HG02759 (cell line): ENCODE measurements around the gene TRIM41.
A peak's percentile ranks its signal among the peaks of the same experiment; 100 is the strongest.

Experiments
- ATAC-seq: cut with Tn5 transposase; IDR thresholded peaks from one replicate; pipeline ENCODE4 v1.9.1; 2021; ENCODE audit warnings: mild to moderate bottlenecking, moderate library complexity; ENCODE audit not compliant: unreplicated experiment

Gene TRIM41

DNA sequence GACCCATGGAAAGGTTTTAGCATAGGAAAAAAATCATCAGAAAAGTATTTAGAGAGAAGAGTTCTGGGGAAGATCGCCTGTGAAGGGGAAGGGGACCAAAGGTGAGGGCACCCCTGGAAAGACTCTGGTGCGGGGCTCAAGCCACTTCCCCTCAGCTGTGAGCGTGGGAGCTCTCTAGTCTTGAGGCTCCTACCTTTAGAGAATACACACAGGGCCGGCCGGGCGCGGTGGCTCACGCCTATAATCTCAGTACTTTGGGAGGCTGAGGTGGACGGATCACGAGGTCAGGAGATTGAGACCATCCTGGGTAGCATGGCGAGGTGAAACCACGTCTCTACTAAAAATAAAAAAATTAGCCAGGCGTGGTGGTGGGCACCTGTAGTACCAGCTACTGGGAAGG lies 6.9 kb downstream of the TRIM41 start:
- ATAC-seq = no peak

DNA sequence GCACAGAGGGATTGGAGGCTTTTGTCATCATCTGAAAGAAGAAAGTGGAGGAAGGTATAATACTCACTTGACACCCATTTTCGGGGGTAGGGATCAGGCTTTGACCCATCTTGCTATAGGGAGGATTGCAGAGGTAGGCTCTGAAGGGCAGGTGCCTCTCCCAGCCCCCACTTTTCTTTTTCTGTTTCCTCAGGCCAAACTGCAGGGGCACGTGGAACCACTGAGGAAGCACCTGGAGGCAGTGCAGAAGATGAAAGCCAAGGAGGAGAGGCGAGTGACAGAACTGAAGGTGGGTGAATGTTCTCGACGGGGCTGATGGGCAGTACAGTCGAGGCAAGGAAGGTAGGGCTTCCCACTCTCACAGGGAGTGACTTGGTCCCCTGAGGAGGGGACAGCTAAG lies 7.5 kb downstream of the TRIM41 start:
- no peak for ATAC-seq

DNA sequence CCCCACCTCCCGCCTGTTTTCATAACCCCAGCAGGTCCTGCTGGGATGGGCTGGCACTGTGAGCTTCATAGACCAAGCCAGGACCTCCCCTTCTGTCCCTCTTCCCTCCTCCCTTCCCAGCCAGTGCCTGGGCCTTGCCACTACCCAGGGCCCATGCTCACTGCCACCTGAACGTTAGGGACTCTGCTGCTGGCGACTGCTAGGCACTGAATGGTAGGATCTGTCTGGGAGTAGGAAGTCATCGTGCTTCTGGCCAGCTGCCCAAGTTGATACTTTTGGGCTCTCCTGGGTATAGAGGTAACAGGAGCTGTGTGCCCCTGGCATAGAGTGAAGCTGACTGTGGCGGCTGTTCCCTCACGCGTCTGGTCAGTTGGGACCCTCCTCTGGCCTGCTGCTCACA lies 8.4 kb downstream of the TRIM41 start:
- ATAC-seq = no peak

DNA sequence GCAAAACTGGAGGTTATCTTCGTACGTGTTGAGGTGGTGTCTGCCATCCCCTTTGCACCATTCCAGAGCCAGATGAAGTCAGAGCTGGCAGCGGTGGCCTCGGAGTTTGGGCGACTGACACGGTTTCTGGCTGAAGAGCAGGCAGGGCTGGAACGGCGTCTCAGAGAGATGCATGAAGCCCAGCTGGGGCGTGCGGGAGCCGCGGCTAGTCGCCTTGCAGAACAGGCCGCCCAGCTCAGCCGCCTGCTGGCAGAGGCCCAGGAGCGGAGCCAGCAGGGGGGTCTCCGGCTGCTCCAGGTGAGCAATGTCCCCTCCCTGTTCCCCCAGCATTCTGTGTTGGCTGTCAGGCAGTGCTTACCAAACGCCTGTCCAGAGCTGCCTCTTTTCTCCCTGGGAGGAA lies 9.5 kb downstream of the TRIM41 start:
- no peak for ATAC-seq

DNA sequence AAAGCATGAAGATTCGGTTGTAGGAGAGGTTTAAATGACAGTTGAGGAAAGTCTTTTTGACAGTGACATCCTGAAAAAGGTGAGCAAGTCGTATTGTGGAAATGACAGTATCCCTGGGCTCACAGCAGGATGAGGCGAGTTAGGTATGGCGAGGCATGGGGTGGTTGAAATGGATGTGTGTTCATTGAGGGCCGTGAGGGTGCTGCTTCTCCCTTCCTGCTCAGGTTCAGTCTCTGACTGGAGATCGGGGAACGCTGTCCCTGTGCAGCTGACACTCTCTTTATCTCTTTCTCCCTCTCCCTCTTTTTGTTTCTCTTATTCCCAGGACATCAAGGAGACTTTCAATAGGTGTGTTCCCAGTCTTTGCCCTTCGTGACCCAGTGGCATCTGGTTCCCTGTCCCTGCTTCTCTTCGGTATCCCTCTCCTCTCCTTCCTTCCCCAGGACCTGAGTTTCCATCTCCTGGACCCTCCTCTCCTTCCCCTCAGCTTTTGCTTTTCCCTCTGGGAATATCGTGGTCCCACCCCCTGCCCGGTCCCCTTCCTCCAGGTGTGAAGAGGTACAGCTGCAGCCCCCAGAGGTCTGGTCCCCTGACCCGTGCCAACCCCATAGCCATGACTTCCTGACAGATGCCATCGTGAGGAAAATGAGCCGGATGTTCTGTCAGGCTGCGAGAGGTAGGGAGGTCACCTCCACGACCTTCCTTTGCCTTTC lies 10.2 kb downstream of the TRIM41 start:
- no peak for ATAC-seq

DNA sequence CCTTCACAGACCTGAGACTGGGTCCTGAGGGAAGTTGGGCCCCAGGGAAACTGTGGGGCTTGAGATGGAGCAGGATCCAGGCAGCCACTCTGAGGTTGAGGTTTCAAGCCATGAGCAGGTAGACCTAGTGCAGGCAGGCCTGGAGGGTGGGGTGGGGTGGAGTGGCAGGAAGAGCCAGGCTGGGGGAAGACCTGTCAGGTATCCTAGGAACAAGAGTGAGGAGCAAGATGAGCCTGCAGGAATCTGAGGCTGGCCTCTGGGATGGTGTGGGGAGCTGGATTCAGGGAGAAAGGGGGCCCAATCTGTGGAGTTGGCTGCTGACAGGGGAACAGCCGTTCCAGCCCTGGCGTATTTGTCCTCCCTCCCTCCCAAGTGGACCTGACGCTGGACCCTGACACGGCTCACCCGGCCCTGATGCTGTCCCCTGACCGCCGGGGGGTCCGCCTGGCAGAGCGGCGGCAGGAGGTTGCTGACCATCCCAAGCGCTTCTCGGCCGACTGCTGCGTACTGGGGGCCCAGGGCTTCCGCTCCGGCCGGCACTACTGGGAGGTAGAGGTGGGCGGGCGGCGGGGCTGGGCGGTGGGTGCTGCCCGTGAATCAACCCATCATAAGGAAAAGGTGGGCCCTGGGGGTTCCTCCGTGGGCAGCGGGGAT lies 10.8 kb downstream of the TRIM41 start:
- no peak for ATAC-seq

DNA sequence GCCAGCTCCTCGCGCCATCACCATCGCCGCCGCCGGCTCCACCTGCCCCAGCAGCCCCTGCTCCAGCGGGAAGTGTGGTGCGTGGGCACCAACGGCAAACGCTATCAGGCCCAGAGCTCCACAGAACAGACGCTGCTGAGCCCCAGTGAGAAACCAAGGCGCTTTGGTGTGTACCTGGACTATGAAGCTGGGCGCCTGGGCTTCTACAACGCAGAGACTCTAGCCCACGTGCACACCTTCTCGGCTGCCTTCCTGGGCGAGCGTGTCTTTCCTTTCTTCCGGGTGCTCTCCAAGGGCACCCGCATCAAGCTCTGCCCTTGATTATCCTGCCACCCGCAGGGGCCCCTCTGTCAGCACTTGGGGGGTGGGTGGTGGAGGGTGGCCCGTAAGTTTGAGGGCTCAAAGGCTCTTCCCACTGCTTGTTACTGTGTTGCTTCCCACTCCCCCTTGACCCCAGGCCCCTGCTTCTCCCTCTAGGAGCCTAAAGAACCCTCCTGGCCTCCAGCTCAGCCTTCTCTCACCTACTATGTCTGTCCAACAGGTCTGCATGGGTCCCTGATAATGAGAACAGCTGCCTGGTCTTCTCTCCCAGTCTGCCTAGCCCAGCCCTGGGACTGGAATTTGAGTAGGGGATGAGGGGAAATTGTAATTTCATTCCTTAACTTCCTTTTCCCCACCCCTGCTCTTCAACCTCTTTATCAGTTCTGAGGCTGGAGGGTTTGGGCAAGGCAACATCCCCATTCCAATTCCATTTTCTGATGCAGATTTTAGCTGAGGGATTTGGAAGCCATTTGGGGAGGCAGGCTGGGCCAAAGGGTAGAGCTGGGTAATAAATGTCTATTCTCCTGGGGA lies 11.6 kb downstream of the TRIM41 start:
- ATAC-seq = no peak

DNA sequence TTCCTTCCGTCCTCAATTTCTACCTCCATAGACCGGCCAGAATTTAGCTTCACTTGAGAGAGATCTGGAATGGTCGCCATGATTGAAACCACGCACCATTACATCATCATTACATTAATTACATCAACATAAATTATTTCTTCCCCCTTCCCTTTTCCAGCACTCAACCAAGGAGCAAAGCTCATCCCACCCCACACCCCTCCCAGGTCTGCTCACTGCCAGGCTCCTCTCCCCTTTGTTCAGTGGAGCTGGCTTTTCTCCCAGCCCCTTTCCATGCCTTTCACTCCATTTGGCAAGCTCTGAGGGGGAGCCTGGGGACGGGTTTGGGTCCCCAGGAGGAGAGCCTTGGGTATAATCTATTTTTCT lies 12.2 kb downstream of the TRIM41 start:
- ATAC-seq = no peak

DNA sequence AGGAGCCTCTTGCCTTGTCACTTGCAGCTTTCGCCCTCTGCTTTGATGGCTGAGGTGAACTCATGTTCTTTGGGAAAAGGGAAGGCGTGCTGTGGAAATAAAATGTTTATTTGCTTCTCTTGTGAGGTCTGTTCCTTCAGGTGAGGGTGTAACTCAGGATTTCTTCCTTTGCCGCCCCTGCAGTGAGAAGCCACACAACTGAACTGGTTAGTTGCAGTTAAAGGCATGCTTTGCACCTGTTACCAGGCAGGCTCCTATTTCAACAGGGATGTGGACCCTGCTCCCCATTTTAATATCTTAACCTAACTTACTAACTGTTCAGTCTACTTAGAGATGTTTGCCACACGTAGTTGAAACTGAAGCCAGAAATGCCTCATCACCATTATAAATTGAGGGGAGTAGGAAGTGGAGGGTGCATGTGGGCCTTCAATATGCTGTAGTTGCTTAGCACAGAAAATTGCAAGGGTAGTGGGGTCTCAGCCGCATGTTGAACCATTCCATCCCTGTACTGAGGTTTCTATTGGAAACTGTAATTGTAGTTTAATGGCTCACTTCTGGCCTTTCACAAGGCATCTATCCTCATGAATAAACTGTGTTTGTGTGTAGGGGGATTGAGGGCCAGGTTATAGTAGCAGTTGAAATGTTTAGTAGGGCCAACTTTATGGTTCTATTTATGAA lies 12.7 kb downstream of the TRIM41 start:
- ATAC-seq = no peak

DNA sequence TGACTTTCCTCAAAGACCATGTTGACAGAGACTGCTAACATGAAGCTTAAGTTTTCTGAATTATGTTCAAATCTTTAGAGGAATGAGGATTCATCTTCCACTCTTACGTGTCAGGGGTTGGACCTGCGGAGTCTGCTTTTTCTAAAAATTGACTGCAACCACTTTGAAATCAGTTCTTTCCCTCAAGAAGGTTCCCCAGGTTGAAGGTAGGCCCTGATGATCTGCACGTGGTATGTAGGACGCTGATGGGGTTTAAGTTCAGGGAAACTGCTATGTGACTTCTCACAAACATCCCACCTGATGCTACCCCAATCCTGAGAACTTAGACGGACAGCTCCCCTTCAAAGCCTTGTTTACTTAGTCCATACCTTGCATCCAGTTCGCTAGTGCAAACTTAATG lies 13.4 kb downstream of the TRIM41 start:
- ATAC-seq = no peak

DNA sequence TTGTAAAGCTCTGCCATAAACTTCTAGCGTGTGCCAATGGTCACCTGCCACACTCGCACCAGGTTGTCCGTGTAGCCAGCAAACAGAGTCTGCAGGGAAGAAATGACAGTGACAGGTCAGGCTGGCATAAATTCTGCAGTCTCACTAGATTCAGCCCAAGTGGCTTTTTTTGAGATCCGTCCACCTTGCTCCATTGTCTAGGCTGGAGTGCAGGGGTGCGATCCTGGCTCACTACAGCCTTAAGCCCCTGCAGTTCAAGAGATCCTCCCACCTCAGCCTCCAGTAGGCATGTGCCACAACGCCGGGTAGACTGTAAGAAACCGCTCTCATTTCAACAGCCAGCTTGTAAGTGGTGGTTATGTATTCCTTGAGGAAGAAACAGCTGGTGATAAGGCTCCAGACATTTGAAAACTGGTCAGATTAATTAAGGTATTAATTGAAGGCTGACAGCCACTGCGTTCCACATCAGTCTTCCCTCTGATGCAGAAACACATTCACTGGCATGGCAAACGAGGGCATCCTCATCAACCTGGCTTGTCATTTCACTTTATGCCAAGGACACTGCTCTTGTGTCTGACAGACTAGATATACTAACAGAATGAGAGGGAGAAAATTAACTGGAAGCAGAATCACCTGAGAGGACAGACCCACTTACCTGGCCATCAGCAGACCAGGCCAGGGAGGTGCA lies 14.0 kb downstream of the TRIM41 start:
- ATAC-seq = no peak

DNA sequence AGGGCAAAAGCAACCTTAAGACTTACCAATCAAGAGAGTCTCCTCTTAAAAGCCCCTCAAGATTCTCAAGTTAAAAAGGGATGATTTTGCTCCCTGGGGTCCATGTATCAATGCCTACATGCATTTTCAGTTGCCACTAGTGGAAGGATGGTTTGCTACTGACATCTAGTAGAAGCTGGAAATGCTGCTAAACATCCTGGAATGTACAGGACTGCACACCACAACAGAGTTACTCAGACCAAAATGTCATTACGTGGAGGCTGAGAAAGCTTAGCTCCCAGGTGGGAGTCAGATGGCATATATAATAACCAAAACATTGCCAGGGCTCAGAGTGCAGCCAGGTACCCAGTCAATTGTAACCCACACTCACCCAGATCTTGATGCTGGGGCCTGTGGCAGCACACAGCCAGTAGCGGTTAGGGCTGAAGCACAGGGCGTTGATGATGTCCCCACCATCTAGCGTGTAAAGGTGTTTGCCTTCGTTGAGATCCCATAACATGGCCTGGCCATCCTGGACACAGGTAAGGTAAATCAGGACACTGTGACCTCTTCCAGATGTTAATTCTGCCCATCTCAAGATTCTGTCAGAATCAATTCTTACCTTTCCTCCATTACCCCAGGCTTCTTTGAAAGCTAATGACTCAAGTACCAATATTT lies 14.8 kb downstream of the TRIM41 start:
- no peak for ATAC-seq

DNA sequence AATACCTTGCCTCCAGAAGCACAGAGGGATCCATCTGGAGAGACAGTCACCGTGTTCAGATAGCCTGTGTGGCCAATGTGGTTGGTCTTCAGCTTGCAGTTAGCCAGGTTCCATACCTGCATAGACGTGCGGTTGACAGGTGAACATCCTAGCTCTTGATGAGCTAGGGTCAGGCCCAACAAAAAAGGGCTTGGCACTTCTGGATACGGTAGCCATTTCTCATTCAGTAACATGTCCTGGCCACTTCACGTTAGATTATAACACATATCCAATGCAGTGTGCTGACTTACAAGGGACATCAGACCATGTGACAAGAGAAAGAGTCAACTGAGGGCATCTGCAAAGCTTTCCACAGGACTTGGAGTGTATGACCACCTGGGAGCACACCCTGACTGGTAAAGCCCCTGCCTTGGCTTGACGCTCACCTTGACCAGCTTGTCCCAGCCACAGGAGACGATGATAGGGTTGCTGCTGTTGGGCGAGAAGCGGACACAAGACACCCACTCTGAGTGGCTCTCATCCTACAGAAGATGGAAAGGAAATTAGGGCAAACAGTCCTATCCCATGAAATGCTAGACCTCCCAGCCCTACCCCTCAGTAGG lies 16.1 kb downstream of the TRIM41 start:
- ATAC-seq = no peak

DNA sequence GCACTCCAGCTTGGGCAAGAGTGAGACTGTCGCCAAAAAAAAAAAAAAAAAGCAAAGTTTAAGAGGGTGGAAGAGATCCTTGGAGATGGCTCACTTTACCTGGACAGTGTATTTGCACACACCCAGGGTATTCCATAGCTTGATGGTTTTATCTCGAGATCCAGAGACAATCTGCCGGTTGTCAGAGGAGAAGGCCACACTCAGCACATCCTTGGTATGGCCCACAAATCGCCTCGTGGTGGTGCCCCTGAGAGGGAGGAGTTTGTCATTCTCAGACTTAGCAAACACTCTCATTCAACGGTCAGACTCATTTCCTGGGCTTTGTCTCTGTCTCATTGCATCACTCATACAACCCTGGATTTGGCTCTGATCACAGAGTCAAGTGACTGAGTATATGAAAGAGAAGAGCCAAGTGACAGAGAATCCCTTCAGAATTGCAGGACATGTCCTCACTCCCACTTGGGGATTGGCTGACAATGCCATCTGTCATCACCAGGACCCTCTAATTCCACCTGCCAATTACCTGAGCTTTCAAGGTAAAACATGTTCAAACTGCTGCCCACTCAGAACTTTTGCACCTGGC lies 18.4 kb downstream of the TRIM41 start:
- no peak for ATAC-seq

DNA sequence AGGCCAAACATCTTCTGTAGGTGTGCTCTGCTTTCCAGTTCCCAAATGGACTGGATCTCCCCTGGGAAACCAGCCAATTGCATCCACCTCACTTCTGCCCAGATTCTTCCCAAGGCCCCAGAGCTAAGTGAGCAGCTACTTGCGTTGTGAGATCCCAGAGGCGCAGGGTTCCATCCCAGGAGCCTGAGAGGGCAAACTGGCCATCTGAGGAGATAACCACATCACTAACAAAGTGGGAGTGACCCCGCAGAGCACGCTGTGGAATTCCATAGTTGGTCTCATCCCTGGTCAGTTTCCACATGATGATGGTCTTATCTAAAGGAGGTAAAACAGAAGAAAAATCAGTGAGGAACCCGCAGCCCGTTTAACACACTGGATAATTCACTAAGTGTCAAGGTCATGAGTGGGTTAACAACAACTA lies 19.0 kb downstream of the TRIM41 start:
- no peak for ATAC-seq

DNA sequence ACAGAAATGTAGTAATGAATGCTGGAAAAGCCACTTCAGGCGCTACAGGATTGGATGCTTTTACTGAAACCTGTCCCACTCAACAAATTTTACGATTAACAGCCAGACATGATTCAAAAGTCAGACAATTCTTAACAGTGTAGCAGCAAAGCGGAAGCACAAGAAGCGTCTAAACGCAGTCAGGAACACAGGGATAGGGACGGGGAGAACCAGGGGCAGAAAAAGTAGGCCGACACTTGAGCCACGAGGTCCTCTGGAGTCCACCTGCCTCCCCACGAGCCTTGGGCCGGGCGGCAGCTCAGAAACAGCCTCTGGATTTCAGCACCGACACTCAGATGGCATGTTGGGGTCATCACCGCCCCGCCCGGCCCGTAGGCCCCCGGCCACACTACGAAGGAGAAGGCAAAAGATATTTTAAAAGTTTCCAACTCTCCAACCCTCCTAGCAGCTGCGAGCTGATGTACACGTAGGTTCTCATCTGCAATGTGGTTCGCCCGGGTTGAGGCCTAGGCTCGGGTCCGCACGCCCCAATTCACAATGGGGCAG lies 20.0 kb downstream of the TRIM41 start:
- no peak for ATAC-seq

DNA sequence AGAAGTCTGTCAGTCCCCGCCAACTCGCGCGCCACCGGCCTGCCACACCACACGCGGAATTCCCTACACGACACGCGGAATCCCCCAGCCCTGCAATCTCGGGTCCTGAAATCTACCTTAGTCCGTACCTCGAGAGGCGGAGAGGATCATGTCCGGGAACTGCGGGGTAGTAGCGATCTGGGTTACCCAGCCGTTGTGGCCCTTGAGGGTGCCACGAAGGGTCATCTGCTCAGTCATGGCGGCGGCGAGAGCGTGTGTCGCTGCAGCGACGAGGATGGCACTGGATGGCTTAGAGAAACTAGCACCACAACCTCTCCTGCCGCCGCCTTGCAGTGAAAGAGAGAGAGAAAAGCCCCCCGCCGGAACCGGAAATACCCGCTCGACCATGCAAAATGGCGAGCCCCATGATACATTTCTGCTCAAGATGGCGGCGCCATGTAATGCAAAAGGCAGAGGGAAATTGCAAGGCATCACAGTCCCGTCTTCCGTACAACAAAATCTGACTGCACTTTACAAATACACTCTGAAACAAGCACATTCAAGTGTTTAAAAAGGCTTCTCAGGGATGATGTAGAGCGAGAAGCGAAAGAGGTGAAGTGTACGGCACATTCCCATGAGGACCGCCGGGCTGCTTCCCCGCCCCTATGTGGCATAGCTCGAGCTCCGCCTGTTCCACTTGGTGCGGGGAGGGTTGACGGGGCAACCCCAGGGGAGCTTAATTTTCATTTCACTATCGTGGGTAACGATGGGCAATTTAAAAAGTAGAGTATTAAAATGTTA lies 20.7 kb downstream of the TRIM41 start, which contains the start of gene RACK1:
Gene RACK1, minus strand, starts transcription at position 343 of the 780 bp plus-strand sequence. Its CDS starts 106 bp downstream, at position 237.
- peak; percentile 61 for ATAC-seq
